ENCODE data around the gene ECT2. TPM values are rescaled to one million over a fixed set of nuclear protein-coding genes. Genes with fewer than 3 reads are reported as not detected.
"Not testable (repeated sequence)": the region's sequence is repeated elsewhere in the genome, so short reads cannot be mapped to it uniquely, and the experiment has no call there.

ECT2 gene
- total and polyA plus RNA-seq, 9 donors, result 12.8 to 21.8 (median 17.5) TPM

DNA sequence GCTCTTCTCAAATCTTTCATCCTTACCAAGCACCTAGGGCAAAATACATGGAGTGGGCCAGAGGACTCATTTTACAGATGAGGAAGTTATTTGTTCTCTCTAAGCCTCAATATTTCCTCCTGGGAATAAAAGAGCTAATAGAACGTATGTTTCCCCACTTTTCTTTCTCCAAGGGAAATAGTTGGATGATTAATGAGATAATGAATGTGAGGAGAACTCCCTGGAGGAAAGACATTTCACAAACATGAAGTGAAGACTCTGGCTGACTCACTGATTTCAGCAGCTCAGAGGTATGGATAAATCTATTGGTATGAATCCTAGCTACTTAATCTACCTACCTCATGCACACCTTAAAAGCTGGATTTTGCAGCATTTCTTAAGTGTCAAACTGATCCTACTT lies 98.4 kb downstream of the ECT2 start:
- DNase-seq, result no peak
- Histone ChIP-seq H3K27ac (ENCODE audit: low read length) (no peak overlapping the region), H3K4me1 (ENCODE audit: control insufficient read depth, insufficient read depth, low read length) (no peaks in the 10 kb centered on the region), H3K4me3 (ENCODE audit: low read length) (no peak overlapping the region), H3K27me3 (ENCODE audit: control insufficient read depth, insufficient read depth, low read length) (no peaks in the 10 kb centered on the region), H3K9me3 (replicated peaks; ENCODE audit: control insufficient read depth, low read depth, low read length) (no peaks in the 10 kb centered on the region), H3K36me3 (ENCODE audit: control insufficient read depth, insufficient read depth, low read length) (no peaks in the 10 kb centered on the region)
- no CpG with 5 or more reads among the region's 1 CpG for WGBS (ENCODE audit: insufficient coverage)

DNA sequence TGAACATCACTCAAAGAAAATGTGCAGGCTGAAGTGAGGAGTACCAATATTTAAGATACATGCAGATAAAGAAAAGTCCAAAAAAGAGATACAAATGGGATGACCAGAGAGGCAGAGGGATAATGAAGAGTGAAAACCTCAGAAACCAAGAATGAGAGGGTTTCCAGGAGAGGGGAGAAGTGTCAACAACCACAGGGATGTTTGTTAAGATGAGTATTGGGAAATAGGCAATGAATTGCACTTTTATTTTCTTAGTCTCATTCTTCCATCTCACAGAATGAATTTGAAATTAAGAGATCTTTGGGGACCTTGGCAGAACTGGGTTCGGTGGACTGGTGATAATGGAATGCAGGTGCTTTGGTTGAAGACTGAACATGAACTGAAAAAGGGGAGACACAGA lies 102.5 kb downstream of the ECT2 start:
- Histone ChIP-seq H3K4me3 (ENCODE audit: low read length) (no peak overlapping the region), H3K9me3 (replicated peaks; ENCODE audit: control insufficient read depth, low read depth, low read length) (no peaks in the 10 kb centered on the region), H3K27ac (ENCODE audit: low read length) (no peak overlapping the region), H3K36me3 (ENCODE audit: control insufficient read depth, insufficient read depth, low read length) (no peaks in the 10 kb centered on the region), H3K27me3 (ENCODE audit: control insufficient read depth, insufficient read depth, low read length) (no peaks in the 10 kb centered on the region), H3K4me1 (ENCODE audit: control insufficient read depth, insufficient read depth, low read length) (no peaks in the 10 kb centered on the region)
- DNase-seq, result no peak
- 80% methylated on average over 1 of the region's 1 CpG for WGBS (ENCODE audit: insufficient coverage)

DNA sequence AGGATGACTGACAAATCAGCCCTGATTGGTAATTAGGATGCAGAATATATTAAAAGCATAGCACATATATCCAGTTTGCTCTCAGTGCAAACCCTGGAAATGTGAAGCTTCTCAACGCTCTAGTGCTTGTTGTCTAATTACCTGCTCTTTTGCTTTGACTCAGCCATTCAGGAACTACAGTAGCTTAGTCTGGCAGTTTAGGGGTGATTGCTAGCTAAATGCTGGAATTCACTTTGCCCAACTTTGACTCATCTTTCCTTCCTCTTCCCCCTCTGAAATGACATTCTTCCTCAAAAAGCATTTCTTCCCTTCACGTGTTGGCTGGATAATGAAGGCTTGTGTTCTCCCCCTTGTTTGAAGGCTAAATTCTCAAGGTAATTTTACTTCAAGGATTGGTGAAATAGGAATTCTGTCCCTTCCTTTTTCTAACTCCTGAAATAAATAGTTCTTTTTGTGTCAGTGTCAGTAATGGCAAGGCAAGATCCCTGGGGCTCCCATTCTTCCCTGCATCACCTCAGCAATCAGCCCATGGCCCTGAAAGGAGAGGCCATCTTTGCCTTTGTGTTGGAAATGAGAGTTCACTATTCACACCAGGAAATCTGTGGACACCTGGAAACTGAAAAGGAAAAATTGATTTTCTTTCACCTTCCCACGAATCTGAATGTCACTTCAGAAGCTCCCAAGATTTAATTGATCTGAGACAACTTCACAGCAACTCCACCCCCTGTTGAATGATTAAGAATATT lies 103.6 kb downstream of the ECT2 start:
- no CpG with 5 or more reads among the region's 3 CpGs for WGBS (ENCODE audit: insufficient coverage)
- H3K4me1 ChIP-seq (ENCODE audit: control insufficient read depth, insufficient read depth, low read length), result no peaks in the 10 kb centered on the region
- H3K27ac ChIP-seq (ENCODE audit: low read length), result no peak overlapping the region
- no peak overlapping the region for H3K4me3 ChIP-seq (ENCODE audit: low read length)
- no peaks in the 10 kb centered on the region for H3K36me3 ChIP-seq (ENCODE audit: control insufficient read depth, insufficient read depth, low read length)
- DNase-seq, result no peak
- H3K9me3 ChIP-seq (replicated peaks; ENCODE audit: control insufficient read depth, low read depth, low read length), result no peaks in the 10 kb centered on the region
- no peaks in the 10 kb centered on the region for H3K27me3 ChIP-seq (ENCODE audit: control insufficient read depth, insufficient read depth, low read length)

DNA sequence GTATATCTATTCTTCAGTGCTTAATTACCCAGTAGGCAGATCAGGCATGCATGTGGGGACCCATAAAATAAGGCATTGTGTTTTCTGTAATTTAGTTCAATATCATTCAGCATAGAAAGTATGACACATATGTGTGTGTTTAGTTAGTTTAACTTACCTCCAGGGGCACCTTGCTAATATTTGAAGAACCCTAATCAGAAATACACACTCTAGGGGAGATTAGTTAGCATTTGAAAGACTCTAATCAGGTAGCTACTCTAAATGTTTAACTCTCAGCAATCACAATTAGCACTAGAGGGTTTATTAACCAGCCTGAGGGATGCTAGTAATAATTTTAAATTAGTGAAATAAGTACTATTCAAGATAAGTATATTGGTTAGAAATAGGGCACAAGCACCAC lies 104.5 kb downstream of the ECT2 start:
- no peak overlapping the region for H3K27ac ChIP-seq (ENCODE audit: low read length)
- no peaks in the 10 kb centered on the region for H3K27me3 ChIP-seq (ENCODE audit: control insufficient read depth, insufficient read depth, low read length)
- no peaks in the 10 kb centered on the region for H3K4me1 ChIP-seq (ENCODE audit: control insufficient read depth, insufficient read depth, low read length)
- no peaks in the 10 kb centered on the region for H3K36me3 ChIP-seq (ENCODE audit: control insufficient read depth, insufficient read depth, low read length)
- H3K4me3 ChIP-seq (ENCODE audit: low read length), result no peak overlapping the region
- no peaks in the 10 kb centered on the region for H3K9me3 ChIP-seq (replicated peaks; ENCODE audit: control insufficient read depth, low read depth, low read length)
- no peak for DNase-seq

DNA sequence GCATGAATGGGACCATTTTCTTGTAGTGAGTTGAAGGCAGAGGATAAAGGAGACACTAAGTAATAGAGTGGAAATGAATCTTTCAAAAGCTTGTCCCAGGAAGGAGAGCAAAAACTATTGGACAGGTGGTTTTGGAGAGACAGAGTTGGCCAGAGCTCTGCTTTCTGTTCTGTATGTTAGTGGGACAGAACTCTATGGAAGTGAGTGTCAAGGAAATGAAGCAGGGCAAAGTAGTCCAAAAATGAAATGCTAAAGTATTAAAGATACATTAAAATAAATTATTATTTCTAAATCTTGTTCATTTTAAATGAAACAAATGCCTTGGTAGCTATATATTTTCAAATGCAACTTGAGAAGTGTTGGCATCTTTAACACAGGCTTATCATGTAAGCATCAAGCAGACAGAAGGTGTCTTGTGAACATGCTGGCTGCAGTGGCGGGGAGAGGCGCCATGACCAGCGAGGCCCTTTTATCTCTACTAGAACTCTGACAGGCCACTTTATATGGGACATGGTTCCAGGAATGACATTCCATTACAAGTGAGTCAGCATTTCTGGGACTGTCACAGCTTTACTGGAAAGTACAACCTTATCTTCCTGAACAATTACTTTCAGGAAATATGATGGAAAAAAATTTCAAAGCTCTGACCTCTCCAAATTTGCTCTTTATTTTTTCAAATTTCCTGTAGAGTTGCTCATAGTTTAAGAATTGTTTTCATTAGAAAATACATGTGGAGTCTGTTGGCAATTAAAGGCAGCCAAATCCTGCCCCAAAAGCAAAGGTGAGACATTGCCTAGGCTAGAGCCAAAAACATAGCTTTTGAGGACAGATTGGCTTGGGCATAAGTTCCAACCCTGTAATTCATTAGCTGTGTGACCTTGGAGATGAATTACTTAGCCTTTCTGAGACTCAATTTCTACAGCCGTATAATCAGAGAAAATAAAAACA lies 106.5 kb downstream of the ECT2 start:
- WGBS (ENCODE audit: insufficient coverage), result 80% methylated on average over 1 of the region's 4 CpGs
- peak; percentile 26 for DNase-seq
- no peaks in the 10 kb centered on the region for H3K36me3 ChIP-seq (ENCODE audit: control insufficient read depth, insufficient read depth, low read length)

DNA sequence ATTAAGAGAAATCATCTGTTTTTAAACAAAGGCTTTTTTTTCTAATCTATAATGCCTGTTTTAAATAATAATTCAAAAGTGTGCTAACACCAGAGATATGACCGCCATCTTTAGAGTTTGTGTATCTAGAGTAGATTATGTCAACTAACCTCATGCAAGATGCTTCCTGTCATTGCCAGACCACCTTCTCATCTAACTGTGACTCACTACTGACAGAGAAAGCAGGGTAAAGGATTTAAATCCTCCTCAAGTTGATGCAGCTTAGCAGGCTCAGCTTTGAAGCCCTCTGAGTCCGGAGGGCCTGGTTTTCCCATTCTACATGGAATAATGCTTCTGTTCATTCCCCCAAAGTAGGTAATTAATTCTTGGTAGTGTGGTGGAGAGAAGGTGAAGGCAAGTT lies 108.5 kb downstream of the ECT2 start:
- no peaks in the 10 kb centered on the region for H3K36me3 ChIP-seq (ENCODE audit: control insufficient read depth, insufficient read depth, low read length)
- no peak for DNase-seq
- WGBS (ENCODE audit: insufficient coverage), result no CpG with 5 or more reads among the region's 2 CpGs

More for the DNA sequence above, 106.5 kb downstream of the ECT2 start:
- no peak overlapping the region for H3K27ac ChIP-seq (ENCODE audit: low read length)
- no peak overlapping the region for H3K4me3 ChIP-seq (ENCODE audit: low read length)
- no peaks in the 10 kb centered on the region for H3K9me3 ChIP-seq (replicated peaks; ENCODE audit: control insufficient read depth, low read depth, low read length)
- H3K4me1 ChIP-seq (ENCODE audit: control insufficient read depth, insufficient read depth, low read length), result no peaks in the 10 kb centered on the region
- H3K27me3 ChIP-seq (ENCODE audit: control insufficient read depth, insufficient read depth, low read length), result no peaks in the 10 kb centered on the region

DNA sequence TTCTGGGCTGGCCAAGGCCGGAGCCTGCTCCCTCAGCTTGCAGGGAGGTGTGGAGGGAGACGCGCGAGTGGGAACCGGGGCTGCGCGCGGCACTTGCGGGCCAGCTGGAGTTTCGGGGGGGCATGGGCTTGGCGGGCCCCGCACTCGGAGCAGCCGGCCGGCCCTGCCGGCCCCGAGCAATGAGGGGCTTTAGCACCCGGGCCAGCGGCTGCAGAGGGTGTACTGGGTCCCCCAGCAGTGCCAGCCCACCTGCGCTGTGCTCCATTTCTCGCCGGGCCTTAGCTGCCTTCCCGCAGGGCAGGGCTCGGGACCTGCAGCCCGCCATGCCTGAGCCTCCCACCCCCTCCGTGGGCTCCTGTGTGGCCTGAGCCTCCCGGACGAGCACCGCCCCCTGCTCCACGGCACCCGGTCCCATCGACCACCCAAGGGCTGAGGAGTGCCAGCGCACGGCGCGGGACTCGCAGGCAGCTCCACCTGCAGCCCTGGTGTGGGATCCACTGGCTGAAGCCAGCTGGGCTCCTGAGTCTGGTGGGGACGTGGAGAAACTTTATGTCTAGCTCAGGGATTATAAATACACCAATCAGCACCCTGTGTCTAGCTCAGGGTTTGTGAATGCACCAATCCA lies 116.3 kb downstream of the ECT2 start:
- DNase-seq; H3K4me3 ChIP-seq (ENCODE audit: low read length); H3K9me3 ChIP-seq (replicated peaks; ENCODE audit: control insufficient read depth, low read depth, low read length); H3K4me1 ChIP-seq (ENCODE audit: control insufficient read depth, insufficient read depth, low read length); H3K27me3 ChIP-seq (ENCODE audit: control insufficient read depth, insufficient read depth, low read length); H3K27ac ChIP-seq (ENCODE audit: low read length); H3K36me3 ChIP-seq (ENCODE audit: control insufficient read depth, insufficient read depth, low read length): not testable (repeated sequence)
- 97% methylated on average over 33 of the region's 38 CpGs for WGBS (ENCODE audit: insufficient coverage)

More for the DNA sequence above, 108.5 kb downstream of the ECT2 start:
- Histone ChIP-seq H3K9me3 (replicated peaks; ENCODE audit: control insufficient read depth, low read depth, low read length) (no peaks in the 10 kb centered on the region), H3K27ac (ENCODE audit: low read length) (no peak overlapping the region), H3K4me1 (ENCODE audit: control insufficient read depth, insufficient read depth, low read length) (no peaks in the 10 kb centered on the region), H3K4me3 (ENCODE audit: low read length) (no peak overlapping the region), H3K27me3 (ENCODE audit: control insufficient read depth, insufficient read depth, low read length) (no peaks in the 10 kb centered on the region)

DNA sequence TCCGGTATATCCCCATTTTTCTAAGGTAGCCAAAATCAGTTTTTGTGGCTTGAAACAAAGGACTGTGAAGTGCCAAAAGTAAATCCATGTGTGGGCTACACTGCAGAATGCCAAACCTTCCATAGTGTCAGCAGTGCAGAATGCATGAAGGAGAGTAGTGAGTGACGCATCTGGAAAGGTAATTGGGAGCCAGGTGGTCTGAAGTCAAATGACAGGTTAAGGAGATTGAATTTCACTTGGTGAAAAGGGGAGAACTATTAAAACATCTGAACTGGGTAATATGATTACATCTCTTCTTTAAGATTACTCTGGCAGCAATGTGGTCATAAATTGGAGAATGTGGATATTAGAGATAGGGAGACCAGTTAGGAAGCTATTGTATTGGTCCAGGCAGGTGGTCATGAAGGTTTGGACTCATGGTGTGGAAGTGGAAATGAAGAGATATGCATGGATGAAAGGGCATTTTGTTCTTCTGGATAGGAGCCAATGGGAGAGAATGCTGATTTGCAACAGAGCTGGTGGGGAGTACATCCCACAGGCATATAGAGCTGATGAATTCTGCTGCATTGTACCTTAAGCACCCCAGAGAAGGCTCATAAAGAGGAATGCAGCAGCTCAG lies 118.2 kb downstream of the ECT2 start:
- 57% methylated on average over 1 of the region's 2 CpGs for WGBS (ENCODE audit: insufficient coverage)
- DNase-seq, result no peak
- no peaks in the 10 kb centered on the region for H3K36me3 ChIP-seq (ENCODE audit: control insufficient read depth, insufficient read depth, low read length)
- no peaks in the 10 kb centered on the region for H3K9me3 ChIP-seq (replicated peaks; ENCODE audit: control insufficient read depth, low read depth, low read length)
- no peaks in the 10 kb centered on the region for H3K27me3 ChIP-seq (ENCODE audit: control insufficient read depth, insufficient read depth, low read length)
- H3K4me3 ChIP-seq (ENCODE audit: low read length), result no peak overlapping the region
- H3K4me1 ChIP-seq (ENCODE audit: control insufficient read depth, insufficient read depth, low read length), result peaks cover 6% of the 10 kb centered on the region
- no peak overlapping the region for H3K27ac ChIP-seq (ENCODE audit: low read length)

DNA sequence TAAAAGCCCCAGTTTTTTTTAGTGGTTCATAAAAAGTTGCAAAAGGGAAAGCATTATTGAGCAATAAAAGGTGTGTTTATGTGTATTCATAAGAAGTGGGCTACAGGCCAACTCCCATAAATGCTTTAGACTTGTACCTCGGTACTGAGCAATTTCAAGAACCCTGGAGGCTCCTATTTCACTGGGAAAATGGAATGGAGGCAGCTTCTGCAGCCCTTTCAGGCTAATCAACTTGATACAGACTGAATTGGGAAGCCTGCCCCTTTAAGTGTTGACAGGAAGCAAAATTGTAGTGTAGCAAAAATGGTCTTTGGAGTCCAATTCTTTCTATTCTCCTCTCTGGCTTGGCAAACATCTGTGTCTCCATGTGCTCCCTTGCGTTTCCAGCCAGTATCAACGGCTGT lies 118.8 kb downstream of the ECT2 start:
- peak; percentile 83 for DNase-seq
- Histone ChIP-seq H3K36me3 (ENCODE audit: control insufficient read depth, insufficient read depth, low read length) (no peaks in the 10 kb centered on the region), H3K4me3 (ENCODE audit: low read length) (no peak overlapping the region), H3K4me1 (ENCODE audit: control insufficient read depth, insufficient read depth, low read length) (peaks cover 6% of the 10 kb centered on the region), H3K27ac (ENCODE audit: low read length) (no peak overlapping the region), H3K27me3 (ENCODE audit: control insufficient read depth, insufficient read depth, low read length) (no peaks in the 10 kb centered on the region), H3K9me3 (replicated peaks; ENCODE audit: control insufficient read depth, low read depth, low read length) (no peaks in the 10 kb centered on the region)
- WGBS (ENCODE audit: insufficient coverage), result 18% methylated on average over 2 of the region's 3 CpGs
